MCF 10A (cell line): ENCODE results near the gene PFKFB3. TPM values are rescaled to one million over a fixed set of nuclear protein-coding genes. Genes with fewer than 3 reads are reported as not detected.

Experiments
- BruUV-seq: library from RNA; stranded (reverse); fragments of 400-500 nt; replicated peaks from 2 replicates; lab custom pipeline; 2021; lab: Mats Ljungman, UMichigan
- CTCF ChIA-PET: fragments of 300-600 bp; sonication (Branson Sonifier 250); formaldehyde crosslinking; extraction: SDS; loops from one replicate; lab custom pipeline; 2021; ENCODE audit warnings: antibody characterized with exemption, inconsistent platforms; lab: Yijun Ruan, JAX
- POLR2A ChIA-PET: fragments of 300-600, 350-650 bp; sonication (Branson Sonifier 250); formaldehyde crosslinking; extraction: SDS; loops from one replicate; lab custom pipeline; 2020; ENCODE audit warnings: antibody characterized with exemption, inconsistent platforms; lab: Yijun Ruan, JAX
- DNase-seq: peaks from one replicate; pipeline ENCODE4 v3.0.0-alpha.2; 2018; ENCODE audit not compliant: unreplicated experiment
- H3K27ac Mint-ChIP-seq: one replicate; pipeline ENCODE4 v1.8.0; 2022; ENCODE audit warnings: mild to moderate bottlenecking, low read depth, mixed read lengths; ENCODE audit not compliant: unreplicated experiment
- H3K27me3 Mint-ChIP-seq: one replicate; pipeline ENCODE4 v1.8.0; 2022; ENCODE audit warnings: mixed read lengths; ENCODE audit not compliant: insufficient read depth, unreplicated experiment
- H3K36me3 Mint-ChIP-seq: one replicate; pipeline ENCODE4 v1.8.0; 2022; ENCODE audit warnings: mild to moderate bottlenecking, moderate library complexity, mixed read lengths; ENCODE audit not compliant: insufficient read depth, unreplicated experiment
- H3K4me1 Mint-ChIP-seq: one replicate; pipeline ENCODE4 v1.8.0; 2022; ENCODE audit warnings: mixed read lengths; ENCODE audit not compliant: insufficient read depth, unreplicated experiment
- H3K4me3 Mint-ChIP-seq: one replicate; pipeline ENCODE4 v1.8.0; 2022; ENCODE audit warnings: mild to moderate bottlenecking, moderate library complexity, mixed read lengths; ENCODE audit not compliant: unreplicated experiment
- H3K9me3 Mint-ChIP-seq: one replicate; pipeline ENCODE4 v1.8.0; 2022; ENCODE audit warnings: mixed read lengths; ENCODE audit not compliant: unreplicated experiment
- intact Hi-C: fragments of 100-400 bp; cut with micrococcal nuclease; formaldehyde crosslinking; loops from 2 replicates; pipeline ENCODE4 v1.14.1; 2022
- total RNA-seq: library from RNA; stranded (reverse); gene quantifications from 2 replicates; pipeline ENCODE4 v1.2.3, GENCODE V29; 2022
- TF ChIP-seq, protein P1 (sequence below): fragments of 200-600 bp; IDR thresholded peaks from one replicate; pipeline ENCODE4 v1.8.0; 2022; ENCODE audit warnings: antibody characterized with exemption, mild to moderate bottlenecking; ENCODE audit not compliant: unreplicated experiment

The PFKFB3 gene
- total RNA-seq, 1 experiment from 2014 or later = 15.8 TPM

DNA sequence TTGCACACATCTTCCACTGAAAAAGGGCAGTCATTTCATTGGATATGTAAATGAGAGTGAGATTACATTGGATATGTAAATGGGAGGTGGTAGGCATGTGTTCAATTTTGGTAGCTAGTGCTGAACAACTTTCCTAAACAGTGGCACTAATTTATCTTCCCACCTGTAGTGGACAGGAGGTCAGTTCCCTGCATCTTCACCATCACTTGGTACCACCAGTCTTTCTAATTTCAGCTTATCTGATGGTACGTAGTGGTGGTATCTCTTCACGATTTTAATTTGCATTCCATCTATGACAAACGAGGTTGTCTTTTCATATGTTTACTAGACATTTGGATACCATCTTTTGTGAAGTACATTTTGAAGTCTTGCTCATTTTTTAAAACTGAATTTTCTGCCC, 58.1 kb downstream of the PFKFB3 start:
- no peak for DNase-seq
- TF ChIP-seq, protein P1, sequence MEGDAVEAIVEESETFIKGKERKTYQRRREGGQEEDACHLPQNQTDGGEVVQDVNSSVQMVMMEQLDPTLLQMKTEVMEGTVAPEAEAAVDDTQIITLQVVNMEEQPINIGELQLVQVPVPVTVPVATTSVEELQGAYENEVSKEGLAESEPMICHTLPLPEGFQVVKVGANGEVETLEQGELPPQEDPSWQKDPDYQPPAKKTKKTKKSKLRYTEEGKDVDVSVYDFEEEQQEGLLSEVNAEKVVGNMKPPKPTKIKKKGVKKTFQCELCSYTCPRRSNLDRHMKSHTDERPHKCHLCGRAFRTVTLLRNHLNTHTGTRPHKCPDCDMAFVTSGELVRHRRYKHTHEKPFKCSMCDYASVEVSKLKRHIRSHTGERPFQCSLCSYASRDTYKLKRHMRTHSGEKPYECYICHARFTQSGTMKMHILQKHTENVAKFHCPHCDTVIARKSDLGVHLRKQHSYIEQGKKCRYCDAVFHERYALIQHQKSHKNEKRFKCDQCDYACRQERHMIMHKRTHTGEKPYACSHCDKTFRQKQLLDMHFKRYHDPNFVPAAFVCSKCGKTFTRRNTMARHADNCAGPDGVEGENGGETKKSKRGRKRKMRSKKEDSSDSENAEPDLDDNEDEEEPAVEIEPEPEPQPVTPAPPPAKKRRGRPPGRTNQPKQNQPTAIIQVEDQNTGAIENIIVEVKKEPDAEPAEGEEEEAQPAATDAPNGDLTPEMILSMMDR = no peak
- H3K36me3 Mint-ChIP-seq = no peaks in the 10 kb centered on the region
- H3K9me3 Mint-ChIP-seq = peaks cover 20% of the 10 kb centered on the region
- BruUV-seq = no TSS peak
- no peaks in the 10 kb centered on the region for H3K4me1 Mint-ChIP-seq
- POLR2A ChIA-PET = no interaction called here
- H3K4me3 Mint-ChIP-seq = no peak overlapping the region
- H3K27ac Mint-ChIP-seq = no peak overlapping the region
- intact Hi-C loops = no loop called here
- H3K27me3 Mint-ChIP-seq = no peaks in the 10 kb centered on the region
- CTCF ChIA-PET = no interaction called here

DNA sequence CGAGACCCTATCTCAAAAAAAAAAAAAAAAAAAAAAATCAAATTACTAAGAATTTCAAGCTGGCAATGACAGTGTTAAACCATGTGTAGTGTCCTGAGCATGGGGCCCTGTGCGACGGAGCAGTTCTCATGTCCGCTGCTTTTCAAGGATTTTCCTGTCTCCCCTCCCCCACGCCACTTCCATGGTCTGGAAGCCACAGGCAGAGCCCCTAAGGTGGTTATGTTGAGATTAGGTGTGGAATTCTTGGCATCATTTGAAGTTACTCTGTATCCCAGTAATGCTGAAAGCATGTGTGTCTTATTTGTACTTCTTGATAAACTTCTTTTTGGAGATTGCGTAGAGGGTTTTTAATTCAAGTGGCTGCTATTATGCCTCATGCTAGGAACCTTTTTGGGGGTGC, 65.2 kb downstream of the PFKFB3 start:
- Mint-ChIP-seq H3K36me3 (no peaks in the 10 kb centered on the region), H3K27me3 (no peaks in the 10 kb centered on the region), H3K9me3 (no peaks in the 10 kb centered on the region), H3K4me3 (no peak overlapping the region), H3K4me1 (no peaks in the 10 kb centered on the region), H3K27ac (no peak overlapping the region)
- intact Hi-C loops = no loop called here
- BruUV-seq = no TSS peak
- POLR2A ChIA-PET = no interaction called here
- TF ChIP-seq, protein P1 = no peak
- CTCF ChIA-PET = no interaction called here
- DNase-seq = no peak

DNA sequence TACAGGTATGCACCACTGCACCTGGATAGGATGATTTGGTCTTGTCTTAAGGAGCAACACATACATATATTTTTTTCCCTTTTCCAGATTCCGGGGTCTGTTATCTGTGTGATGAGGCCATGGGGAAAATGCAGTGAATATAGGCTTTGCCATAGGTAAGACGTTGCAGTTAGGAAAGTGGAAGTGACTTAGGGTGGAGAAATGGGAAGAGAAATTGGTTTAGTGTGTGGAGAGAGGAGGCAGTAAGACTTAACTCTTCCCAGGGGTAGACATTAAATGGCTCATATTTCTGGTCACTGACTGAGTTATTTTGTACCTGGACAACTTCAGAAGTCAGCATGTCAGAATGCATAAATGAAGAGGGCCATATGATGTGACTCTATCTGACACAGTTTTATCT, 66.7 kb downstream of the PFKFB3 start:
- H3K27ac Mint-ChIP-seq = no peak overlapping the region
- H3K9me3 Mint-ChIP-seq = no peaks in the 10 kb centered on the region
- H3K36me3 Mint-ChIP-seq = no peaks in the 10 kb centered on the region
- H3K27me3 Mint-ChIP-seq = no peaks in the 10 kb centered on the region
- no peak overlapping the region for H3K4me3 Mint-ChIP-seq
- no peaks in the 10 kb centered on the region for H3K4me1 Mint-ChIP-seq
- ChIA-PET CTCF (no interaction called here), POLR2A (no interaction called here)
- intact Hi-C loops = no loop called here
- no peak for DNase-seq
- TF ChIP-seq, protein P1 = no peak
- BruUV-seq = no TSS peak

DNA sequence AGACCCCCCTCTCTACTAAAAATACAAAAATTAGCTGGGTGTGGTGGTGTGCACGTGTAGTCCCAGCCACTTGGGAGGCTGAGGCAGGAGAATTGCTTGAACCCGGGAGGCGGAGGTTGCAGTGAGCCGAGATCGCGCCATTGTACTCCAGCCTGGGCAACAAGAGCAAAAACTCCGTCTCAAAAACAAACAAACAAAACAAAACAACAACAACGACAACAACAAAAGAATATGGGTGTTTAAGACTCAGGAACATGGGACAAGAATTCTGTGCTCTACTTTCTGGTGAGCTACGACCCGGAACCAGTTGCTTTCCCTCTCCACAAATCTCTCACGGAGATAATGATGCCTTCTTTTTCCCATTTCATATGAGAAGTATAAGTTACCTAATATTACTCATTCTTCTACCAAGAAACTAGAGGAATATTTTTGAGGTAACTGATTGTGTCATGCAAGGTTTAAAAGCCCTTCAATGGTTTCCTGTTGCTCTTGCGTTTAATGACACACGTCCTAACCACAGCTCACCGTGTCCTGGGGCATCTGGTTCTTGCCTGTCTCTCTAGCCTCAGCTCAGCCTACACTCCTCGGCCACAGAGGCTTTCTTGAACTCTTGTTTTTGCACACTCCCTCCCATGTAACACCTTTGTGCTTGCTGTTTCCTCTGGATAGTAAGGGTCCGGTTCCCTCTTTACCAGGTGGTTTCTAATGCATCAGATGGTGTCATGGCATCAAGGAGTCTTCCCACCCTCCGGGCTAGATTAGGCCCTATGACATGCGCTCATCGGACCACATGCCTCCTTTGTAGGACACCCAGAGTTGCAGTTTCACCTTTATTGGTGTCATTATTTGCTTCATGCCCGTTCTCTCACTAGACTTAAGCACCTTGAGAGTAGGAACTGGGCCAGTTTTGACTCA, 67.5 kb downstream of the PFKFB3 start:
- H3K4me1 Mint-ChIP-seq = no peaks in the 10 kb centered on the region
- intact Hi-C loops = no loop called here
- H3K4me3 Mint-ChIP-seq = no peak overlapping the region
- no peak overlapping the region for H3K27ac Mint-ChIP-seq
- no peaks in the 10 kb centered on the region for H3K27me3 Mint-ChIP-seq
- no TSS peak for BruUV-seq
- H3K9me3 Mint-ChIP-seq = no peaks in the 10 kb centered on the region
- TF ChIP-seq, protein P1 = no peak
- CTCF ChIA-PET = interaction anchor here (0.6 kb wide), 1 partner anchor 986 kb away, joined by 3 read pairs; no protein-coding TSS in a partner anchor
- peaks cover 5% of the 10 kb centered on the region for H3K36me3 Mint-ChIP-seq
- POLR2A ChIA-PET = no interaction called here
- peak; percentile 67 for DNase-seq
